Osteoblast (primary cell): Measurements from ENCODE around the gene DRAM1. TPM values are rescaled to one million over a fixed set of nuclear protein-coding genes. Genes with fewer than 3 reads are reported as not detected.

Experiments used
- DNase-seq: peaks from one replicate; pipeline ENCODE4 v3.0.0; 2011; ENCODE audit warnings: low spot score, mixed read lengths; ENCODE audit not compliant: insufficient read length; ENCODE audit errors: missing footprints
- H2AFZ ChIP-seq: 2 replicates; pipeline ENCODE4 v1.6.0; 2011; ENCODE audit warnings: mild to moderate bottlenecking, low read length
- H3K27ac ChIP-seq: 2 replicates; pipeline ENCODE4 v1.5.1; 2011; ENCODE audit warnings: mild to moderate bottlenecking, low read depth, low read length, moderate library complexity
- H3K27me3 ChIP-seq: 2 replicates; pipeline ENCODE4 v1.6.0; 2012; ENCODE audit warnings: mild to moderate bottlenecking, control low read depth, inconsistent platforms, low read length, moderate library complexity; ENCODE audit not compliant: insufficient read depth
- H3K36me3 ChIP-seq: 2 replicates; pipeline ENCODE4 v1.5.1; 2011; ENCODE audit warnings: mild to moderate bottlenecking, low read length, control low read depth, moderate library complexity; ENCODE audit not compliant: insufficient read depth
- H3K4me1 ChIP-seq: 2 replicates; pipeline ENCODE4 v1.5.1; 2011; ENCODE audit warnings: mild to moderate bottlenecking, low read length, control low read depth, moderate library complexity; ENCODE audit not compliant: insufficient read depth
- H3K4me2 ChIP-seq: 2 replicates; pipeline ENCODE4 v1.6.0; 2011; ENCODE audit warnings: mild to moderate bottlenecking, low read length; ENCODE audit not compliant: insufficient read depth
- H3K4me3 ChIP-seq: fragments of 200-600 bp; sonication (generic); 3 replicates; pipeline ENCODE4 v1.5.1; 2012; ENCODE audit warnings: mild to moderate bottlenecking, low read length, inconsistent platforms; ENCODE audit not compliant: insufficient read depth
- H3K79me2 ChIP-seq: 2 replicates; pipeline ENCODE4 v1.6.0; 2012; ENCODE audit warnings: mild to moderate bottlenecking, low read length, control low read depth, inconsistent platforms; ENCODE audit not compliant: insufficient read depth
- H3K9me3 ChIP-seq: 2 replicates; pipeline ENCODE4 v1.5.1; 2011; ENCODE audit warnings: low read depth, low read length, control low read depth
- H4K20me1 ChIP-seq: 2 replicates; pipeline ENCODE4 v1.6.0; 2012; ENCODE audit warnings: mild to moderate bottlenecking, low read length, control low read depth; ENCODE audit not compliant: insufficient read depth
- total RNA-seq: library from RNA; depleted of rRNA; stranded (reverse); fragments of >200 nt; gene quantifications from 2 replicates; pipeline ENCODE4 v1.2.3, GENCODE V29; 2012
- TF ChIP-seq, protein P1 (sequence below): IDR thresholded peaks from 2 replicates; pipeline ENCODE4 v1.5.1; 2011; ENCODE audit warnings: mild to moderate bottlenecking, low read depth, low read length, moderate library complexity; ENCODE audit errors: extremely low read depth

The DRAM1 gene
- total RNA-seq, 1 donor: 141 TPM

DNA sequence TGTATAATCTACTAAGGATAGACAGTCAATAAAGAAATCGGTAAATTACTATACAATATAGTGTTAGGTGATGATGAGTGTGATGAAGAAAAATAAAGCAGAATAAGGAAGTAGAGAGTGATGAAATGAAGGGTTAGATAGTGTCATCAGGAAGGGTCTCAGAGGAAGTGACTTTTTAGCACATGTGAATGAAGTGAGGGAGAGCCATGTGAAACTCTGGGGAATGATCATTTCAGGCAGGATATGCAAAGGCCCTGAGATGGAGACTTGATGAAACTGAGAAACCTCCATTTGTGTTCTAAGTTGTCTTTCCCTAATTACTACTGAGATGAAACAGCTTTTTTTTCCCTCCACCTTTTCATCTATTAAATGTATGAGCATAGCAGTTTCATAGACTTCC, 27.2 kb upstream of the DRAM1 start:
- H2AFZ ChIP-seq: no peak overlapping the region
- H3K36me3 ChIP-seq: no peaks in the 10 kb centered on the region
- H3K27me3 ChIP-seq: no peaks in the 10 kb centered on the region
- no peak for DNase-seq
- TF ChIP-seq, protein P1, sequence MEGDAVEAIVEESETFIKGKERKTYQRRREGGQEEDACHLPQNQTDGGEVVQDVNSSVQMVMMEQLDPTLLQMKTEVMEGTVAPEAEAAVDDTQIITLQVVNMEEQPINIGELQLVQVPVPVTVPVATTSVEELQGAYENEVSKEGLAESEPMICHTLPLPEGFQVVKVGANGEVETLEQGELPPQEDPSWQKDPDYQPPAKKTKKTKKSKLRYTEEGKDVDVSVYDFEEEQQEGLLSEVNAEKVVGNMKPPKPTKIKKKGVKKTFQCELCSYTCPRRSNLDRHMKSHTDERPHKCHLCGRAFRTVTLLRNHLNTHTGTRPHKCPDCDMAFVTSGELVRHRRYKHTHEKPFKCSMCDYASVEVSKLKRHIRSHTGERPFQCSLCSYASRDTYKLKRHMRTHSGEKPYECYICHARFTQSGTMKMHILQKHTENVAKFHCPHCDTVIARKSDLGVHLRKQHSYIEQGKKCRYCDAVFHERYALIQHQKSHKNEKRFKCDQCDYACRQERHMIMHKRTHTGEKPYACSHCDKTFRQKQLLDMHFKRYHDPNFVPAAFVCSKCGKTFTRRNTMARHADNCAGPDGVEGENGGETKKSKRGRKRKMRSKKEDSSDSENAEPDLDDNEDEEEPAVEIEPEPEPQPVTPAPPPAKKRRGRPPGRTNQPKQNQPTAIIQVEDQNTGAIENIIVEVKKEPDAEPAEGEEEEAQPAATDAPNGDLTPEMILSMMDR: no peak
- H3K9me3 ChIP-seq: no peaks in the 10 kb centered on the region
- H3K4me2 ChIP-seq: no peak overlapping the region
- H3K27ac ChIP-seq: no peak overlapping the region
- H3K79me2 ChIP-seq: no peaks in the 10 kb centered on the region
- no peaks in the 10 kb centered on the region for H4K20me1 ChIP-seq
- H3K4me1 ChIP-seq: peaks cover 2% of the 10 kb centered on the region
- no peak overlapping the region for H3K4me3 ChIP-seq

- Histone ChIP-seq H3K9me3 (no peaks in the 10 kb centered on the region), H3K4me3 (no peak overlapping the region), H3K79me2 (no peaks in the 10 kb centered on the region), H3K4me1 (peaks cover 30% of the 10 kb centered on the region), H3K36me3 (no peaks in the 10 kb centered on the region), H3K27ac (no peak overlapping the region), H3K4me2 (no peak overlapping the region), H3K27me3 (no peaks in the 10 kb centered on the region), H4K20me1 (no peaks in the 10 kb centered on the region), H2AFZ (no peak overlapping the region)
- DNase-seq: no peak
- TF ChIP-seq, protein P1: no peak
Measured at GRCh38 chr12:101852998-101853397, 24.4 kb upstream of the DRAM1 start.

DNA sequence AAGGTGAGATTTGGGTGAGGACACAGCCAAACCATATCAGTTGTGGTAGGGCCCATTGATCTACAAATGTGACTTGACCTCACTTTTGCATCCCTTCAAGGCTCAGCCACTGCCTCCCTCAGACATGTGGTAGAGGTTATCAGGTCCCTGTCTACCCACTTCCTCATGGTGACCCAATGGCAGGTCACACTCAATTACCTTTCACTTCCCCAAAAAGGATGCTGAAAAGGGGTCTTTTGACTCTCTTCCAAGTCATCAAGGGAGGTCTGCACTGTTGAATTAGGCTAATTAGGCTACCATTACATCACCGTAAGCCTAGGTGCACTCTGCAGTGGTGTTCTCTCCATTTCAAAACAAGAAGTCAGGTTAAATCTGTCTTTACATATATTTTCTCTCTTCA, 22.6 kb upstream of the DRAM1 start:
- no peaks in the 10 kb centered on the region for H3K79me2 ChIP-seq
- DNase-seq: no peak
- no peaks in the 10 kb centered on the region for H3K9me3 ChIP-seq
- no peaks in the 10 kb centered on the region for H3K36me3 ChIP-seq
- H3K27ac ChIP-seq: no peak overlapping the region
- H3K27me3 ChIP-seq: no peaks in the 10 kb centered on the region
- H3K4me3 ChIP-seq: no peak overlapping the region
- no peak overlapping the region for H3K4me2 ChIP-seq
- H4K20me1 ChIP-seq: no peaks in the 10 kb centered on the region
- H3K4me1 ChIP-seq: peaks cover 35% of the 10 kb centered on the region
- TF ChIP-seq, protein P1: no peak
- peak overlapping the region; percentile 36 for H2AFZ ChIP-seq

DNA sequence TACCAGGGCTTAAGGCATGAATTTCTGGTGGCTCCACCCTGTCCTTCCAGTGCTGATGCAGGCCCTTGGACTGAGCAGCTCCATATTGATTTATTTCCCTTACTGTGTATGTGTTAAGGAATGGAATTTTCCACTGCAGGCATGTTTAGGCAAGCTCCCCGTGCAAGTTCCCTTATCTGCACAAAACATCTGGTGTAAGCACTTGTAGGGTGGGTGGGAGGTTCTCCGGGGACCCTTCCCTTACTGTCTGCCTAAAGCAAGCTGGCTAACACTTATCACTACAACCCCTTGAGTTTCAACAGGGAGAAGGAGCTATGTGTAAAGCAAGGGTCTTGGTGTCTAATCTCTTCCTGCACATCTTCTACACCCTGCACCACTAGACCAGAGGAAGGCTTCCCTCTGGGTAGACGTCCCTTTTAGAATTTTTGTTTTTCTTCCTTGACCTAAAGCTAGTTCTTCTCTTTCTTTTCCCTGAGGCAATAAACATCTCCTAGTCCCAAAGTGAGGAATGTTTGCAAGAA, 22.0 kb upstream of the DRAM1 start:
- Histone ChIP-seq H3K27me3 (no peaks in the 10 kb centered on the region), H3K9me3 (no peaks in the 10 kb centered on the region), H3K27ac (no peak overlapping the region), H3K4me1 (peaks cover 41% of the 10 kb centered on the region), H3K4me2 (no peak overlapping the region), H3K79me2 (no peaks in the 10 kb centered on the region), H2AFZ (peak overlapping the region; percentile 36), H3K4me3 (no peak overlapping the region), H3K36me3 (no peaks in the 10 kb centered on the region), H4K20me1 (no peaks in the 10 kb centered on the region)
- no peak for DNase-seq
- TF ChIP-seq, protein P1: no peak
